KMS-11 (cell line): ENCODE results near the gene LRRC39.

Source experiments
- H2AFZ ChIP-seq: fragments of 200-600 bp; sonication (generic); 2 replicates; pipeline ENCODE4 v1.6.1; 2016; ENCODE audit warnings: antibody characterized with exemption, mixed run types, low read depth
- H3K27ac ChIP-seq: fragments of 200-600 bp; sonication (generic); 2 replicates; pipeline ENCODE4 v1.6.1; 2016; ENCODE audit warnings: mild to moderate bottlenecking, mixed run types
- H3K27me3 ChIP-seq: fragments of 200-600 bp; sonication (generic); 2 replicates; pipeline ENCODE4 v1.6.1; 2017; ENCODE audit warnings: mild to moderate bottlenecking, low read depth, mixed run types, moderate library complexity; ENCODE audit not compliant: insufficient read depth
- H3K36me3 ChIP-seq: fragments of 200-600 bp; sonication (generic); 2 replicates; pipeline ENCODE4 v1.6.1; 2017; ENCODE audit warnings: mild to moderate bottlenecking, mixed run types; ENCODE audit not compliant: insufficient read depth
- H3K4me1 ChIP-seq: fragments of 200-600 bp; sonication (generic); 2 replicates; pipeline ENCODE4 v1.6.1; 2016; ENCODE audit warnings: mild to moderate bottlenecking, low read depth, mixed run types; ENCODE audit not compliant: poor library complexity, severe bottlenecking
- H3K4me2 ChIP-seq: fragments of 200-600 bp; sonication (generic); 2 replicates; pipeline ENCODE4 v1.7.0; 2016; ENCODE audit warnings: mild to moderate bottlenecking, mixed run types
- H3K4me3 ChIP-seq: fragments of 200-600 bp; sonication (generic); IDR thresholded peaks from 2 replicates; pipeline ENCODE4 v1.6.1; 2017; ENCODE audit warnings: low read depth, low read length, mixed read lengths; ENCODE audit not compliant: insufficient read depth
- H3K79me2 ChIP-seq: fragments of 200-600 bp; sonication (generic); 2 replicates; pipeline ENCODE4 v1.6.1; 2016; ENCODE audit warnings: low read depth, mixed run types; ENCODE audit not compliant: insufficient read depth
- H3K9ac ChIP-seq: fragments of 200-600 bp; sonication (generic); 2 replicates; pipeline ENCODE4 v1.6.1; 2016; ENCODE audit warnings: mild to moderate bottlenecking, mixed run types
- H4K20me1 ChIP-seq: fragments of 200-600 bp; sonication (generic); 2 replicates; pipeline ENCODE4 v1.6.1; 2016; ENCODE audit warnings: mild to moderate bottlenecking, mixed run types; ENCODE audit not compliant: insufficient read depth
- TF ChIP-seq, protein P1 (sequence below): fragments of 200-600 bp; sonication (generic); conservative IDR thresholded peaks from 2 replicates; pipeline ENCODE4 v1.6.1; 2017; ENCODE audit warnings: low read depth, mild to moderate bottlenecking, antibody characterized with exemption, low read length, moderate library complexity, mixed read lengths

Gene LRRC39

DNA sequence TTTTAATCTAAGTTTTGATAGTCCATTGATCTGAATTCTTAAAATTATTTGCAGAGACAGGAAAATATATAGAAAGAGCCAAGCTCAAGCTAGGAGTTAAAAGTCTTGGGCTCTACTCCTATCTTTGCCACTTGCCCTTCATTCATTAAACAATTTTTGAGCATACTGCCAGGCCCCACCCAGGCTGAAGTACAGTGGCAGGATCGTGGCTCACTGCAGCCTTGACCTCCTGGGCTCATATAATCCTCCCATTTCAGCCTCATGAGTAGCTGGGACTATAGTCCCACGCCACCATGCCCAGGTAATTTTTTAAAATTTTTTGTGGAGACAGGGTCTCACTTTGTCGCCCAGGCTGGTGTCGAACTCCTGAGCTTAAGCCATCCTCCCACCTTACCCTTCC is 36.9 kb downstream of the LRRC39 start:
- Histone ChIP-seq H3K4me3 (no peak overlapping the region), H3K27ac (no peak overlapping the region), H3K9ac (no peak overlapping the region), H3K4me2 (no peak overlapping the region), H3K36me3 (0 out of 2 replicates have a peak, but pooled peaks cover 3% of the 10 kb centered on the region), H3K27me3 (no peaks in the 10 kb centered on the region), H3K4me1 (no peaks in the 10 kb centered on the region), H4K20me1 (no peaks in the 10 kb centered on the region), H2AFZ (no peak overlapping the region), H3K79me2 (no peaks in the 10 kb centered on the region)
- TF ChIP-seq, protein P1, sequence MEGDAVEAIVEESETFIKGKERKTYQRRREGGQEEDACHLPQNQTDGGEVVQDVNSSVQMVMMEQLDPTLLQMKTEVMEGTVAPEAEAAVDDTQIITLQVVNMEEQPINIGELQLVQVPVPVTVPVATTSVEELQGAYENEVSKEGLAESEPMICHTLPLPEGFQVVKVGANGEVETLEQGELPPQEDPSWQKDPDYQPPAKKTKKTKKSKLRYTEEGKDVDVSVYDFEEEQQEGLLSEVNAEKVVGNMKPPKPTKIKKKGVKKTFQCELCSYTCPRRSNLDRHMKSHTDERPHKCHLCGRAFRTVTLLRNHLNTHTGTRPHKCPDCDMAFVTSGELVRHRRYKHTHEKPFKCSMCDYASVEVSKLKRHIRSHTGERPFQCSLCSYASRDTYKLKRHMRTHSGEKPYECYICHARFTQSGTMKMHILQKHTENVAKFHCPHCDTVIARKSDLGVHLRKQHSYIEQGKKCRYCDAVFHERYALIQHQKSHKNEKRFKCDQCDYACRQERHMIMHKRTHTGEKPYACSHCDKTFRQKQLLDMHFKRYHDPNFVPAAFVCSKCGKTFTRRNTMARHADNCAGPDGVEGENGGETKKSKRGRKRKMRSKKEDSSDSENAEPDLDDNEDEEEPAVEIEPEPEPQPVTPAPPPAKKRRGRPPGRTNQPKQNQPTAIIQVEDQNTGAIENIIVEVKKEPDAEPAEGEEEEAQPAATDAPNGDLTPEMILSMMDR: no peak

DNA sequence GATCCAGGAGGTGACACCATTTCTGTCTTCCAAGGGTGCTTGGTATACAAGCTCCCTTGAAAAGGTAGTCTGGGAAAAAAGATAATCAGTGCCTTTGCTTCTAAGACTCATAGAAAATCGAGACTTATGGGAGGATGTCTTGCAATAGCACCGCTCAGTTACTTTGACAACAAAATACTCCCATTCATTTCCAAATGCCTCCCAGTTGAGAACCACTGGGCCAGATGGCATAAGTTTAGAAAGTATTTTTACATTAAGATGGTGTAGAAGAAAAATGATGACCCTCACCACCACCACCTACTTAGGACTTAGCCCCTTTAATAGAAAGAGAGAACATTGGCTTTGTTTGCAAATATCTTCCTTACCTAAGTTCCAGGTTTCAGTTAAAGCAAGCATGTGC is 40.5 kb downstream of the LRRC39 start:
- Histone ChIP-seq H3K27ac (no peak overlapping the region), H3K9ac (no peak overlapping the region), H3K36me3 (0 out of 2 replicates have a peak, but pooled peaks cover 3% of the 10 kb centered on the region), H4K20me1 (no peaks in the 10 kb centered on the region), H3K27me3 (no peaks in the 10 kb centered on the region), H2AFZ (no peak overlapping the region), H3K4me1 (peaks cover 6% of the 10 kb centered on the region), H3K4me3 (no peak overlapping the region), H3K4me2 (no peak overlapping the region), H3K79me2 (peaks cover 7% of the 10 kb centered on the region; the same call in 1 of the 2 replicates)
- TF ChIP-seq, protein P1: no peak

GRCh38 chr1:100134872-100135271 is 43.2 kb downstream of the LRRC39 start:
- no peak overlapping the region for H3K27ac ChIP-seq
- no peaks in the 10 kb centered on the region for H3K27me3 ChIP-seq
- H4K20me1 ChIP-seq: no peaks in the 10 kb centered on the region
- H2AFZ ChIP-seq: no peak overlapping the region
- H3K4me2 ChIP-seq: no peak overlapping the region
- no peak overlapping the region for H3K9ac ChIP-seq
- no peak overlapping the region for H3K4me3 ChIP-seq
- H3K36me3 ChIP-seq: no peaks in the 10 kb centered on the region
- H3K79me2 ChIP-seq: peaks cover 29% of the 10 kb centered on the region
- TF ChIP-seq, protein P1: no peak
- peaks cover 23% of the 10 kb centered on the region for H3K4me1 ChIP-seq

- peak within 1 kb of the TSS; percentile 75 for H2AFZ ChIP-seq
- no peaks in the 10 kb centered on the region for H3K27me3 ChIP-seq
These were observed 45.2 kb downstream of the LRRC39 start, which contains the start of the genes SASS6 and TRMT13 for GRCh38 chr1:100132566-100133477. Gene SASS6 (minus strand): TSS chr1:100132930. CDS start chr1:100132814, 116 bp downstream. Gene TRMT13 (plus strand): TSS chr1:100133163. CDS start chr1:100133169, 6 bp downstream.

More at GRCh38 chr1:100132566-100133477, 45.2 kb downstream of the LRRC39 start, which contains the start of the genes SASS6 and TRMT13:
- Histone ChIP-seq H3K79me2 (peaks cover 41% of the 10 kb centered on the region), H4K20me1 (no peaks in the 10 kb centered on the region), H3K36me3 (no peaks in the 10 kb centered on the region), H3K4me1 (peaks cover 30% of the 10 kb centered on the region), H3K27ac (peak within 1 kb of the TSS; percentile 63), H3K4me3 (peak within 1 kb of the TSS; percentile 30), H3K4me2 (peak within 1 kb of the TSS; percentile 55), H3K9ac (peak within 1 kb of the TSS; percentile 76)
- TF ChIP-seq, protein P1: no peak
